GM18508 (cell line): Measurements from ENCODE around the gene PEX26.
"Not testable (repeated sequence)": the region's sequence is repeated elsewhere in the genome, so short reads cannot be mapped to it uniquely, and the experiment has no call there.

Source experiments
- ATAC-seq: cut with Tn5 transposase; IDR thresholded peaks from one replicate; pipeline ENCODE4 v1.9.1; 2021; ENCODE audit warnings: moderate number of reproducible peaks; ENCODE audit not compliant: insufficient read depth, unreplicated experiment

Gene PEX26

GRCh38 chr22:18077639-18078328 lies at the start of gene PEX26:
Gene PEX26 (plus strand): TSS chr22:18077990. CDS start chr22:18078377, 387 bp downstream.
- ATAC-seq, result peak; percentile 76

DNA sequence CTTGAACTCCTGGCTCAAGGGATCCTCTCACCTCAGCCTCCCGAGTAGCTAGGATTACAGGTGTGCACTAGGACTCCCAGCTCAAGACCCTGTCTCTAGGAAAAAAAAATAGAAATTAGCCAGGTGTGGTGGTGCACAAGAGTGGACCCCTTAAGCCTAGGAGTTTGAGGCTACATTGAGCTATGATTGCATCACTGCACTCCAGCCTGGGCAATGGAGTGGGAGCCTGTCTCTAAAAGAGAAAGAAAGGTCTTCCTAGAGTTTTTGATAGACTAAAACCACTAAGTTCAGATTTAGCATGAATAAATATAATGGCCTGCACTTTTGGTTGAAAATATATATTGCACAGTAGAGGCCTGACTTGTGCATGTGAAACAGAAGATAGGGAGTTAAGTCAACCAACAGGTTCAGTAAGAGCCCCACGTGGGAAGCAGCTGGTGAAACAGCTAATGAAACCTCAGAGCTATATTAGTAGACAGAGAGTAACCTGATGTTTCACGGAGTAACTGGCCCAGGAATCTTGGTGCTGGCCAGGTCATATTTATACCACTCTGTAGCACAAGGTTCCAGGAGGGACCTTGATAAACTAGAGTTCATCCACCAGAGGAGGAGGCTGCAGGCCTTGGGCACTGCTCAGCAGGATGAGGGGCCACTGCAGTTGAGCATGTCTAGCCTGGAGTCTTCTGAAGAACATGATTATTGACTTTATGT lies 48.8 kb upstream of the PEX26 start:
- no peak for ATAC-seq

DNA sequence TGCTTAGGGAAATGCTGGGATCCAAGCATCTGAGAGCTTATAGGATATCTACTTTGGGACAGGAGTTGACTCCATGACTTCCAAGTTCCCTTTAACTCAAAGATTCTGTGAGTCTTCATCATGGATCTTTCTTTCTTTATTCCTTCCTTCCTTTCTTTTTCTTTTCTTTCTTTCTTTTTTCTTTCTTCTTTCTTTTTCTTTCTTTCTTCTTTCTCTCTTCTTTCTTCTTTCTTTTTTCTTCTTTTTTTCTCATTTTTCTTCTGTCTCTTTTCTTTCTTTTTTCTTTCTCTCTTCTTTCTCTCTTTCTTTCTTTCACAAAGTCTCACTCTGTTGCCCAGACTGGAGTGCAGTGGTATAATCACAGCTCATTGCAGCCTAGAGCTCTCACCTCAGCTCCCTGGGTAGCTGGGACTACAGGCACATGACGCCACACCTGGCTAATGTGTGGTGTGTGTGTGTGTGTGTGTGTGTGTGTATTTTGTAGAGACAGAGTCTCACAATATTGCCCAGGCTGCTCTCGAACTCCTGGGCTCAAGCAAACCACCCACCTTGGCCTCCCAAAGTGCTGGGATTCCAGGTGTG lies 48.0 kb upstream of the PEX26 start:
- no peak for ATAC-seq

DNA sequence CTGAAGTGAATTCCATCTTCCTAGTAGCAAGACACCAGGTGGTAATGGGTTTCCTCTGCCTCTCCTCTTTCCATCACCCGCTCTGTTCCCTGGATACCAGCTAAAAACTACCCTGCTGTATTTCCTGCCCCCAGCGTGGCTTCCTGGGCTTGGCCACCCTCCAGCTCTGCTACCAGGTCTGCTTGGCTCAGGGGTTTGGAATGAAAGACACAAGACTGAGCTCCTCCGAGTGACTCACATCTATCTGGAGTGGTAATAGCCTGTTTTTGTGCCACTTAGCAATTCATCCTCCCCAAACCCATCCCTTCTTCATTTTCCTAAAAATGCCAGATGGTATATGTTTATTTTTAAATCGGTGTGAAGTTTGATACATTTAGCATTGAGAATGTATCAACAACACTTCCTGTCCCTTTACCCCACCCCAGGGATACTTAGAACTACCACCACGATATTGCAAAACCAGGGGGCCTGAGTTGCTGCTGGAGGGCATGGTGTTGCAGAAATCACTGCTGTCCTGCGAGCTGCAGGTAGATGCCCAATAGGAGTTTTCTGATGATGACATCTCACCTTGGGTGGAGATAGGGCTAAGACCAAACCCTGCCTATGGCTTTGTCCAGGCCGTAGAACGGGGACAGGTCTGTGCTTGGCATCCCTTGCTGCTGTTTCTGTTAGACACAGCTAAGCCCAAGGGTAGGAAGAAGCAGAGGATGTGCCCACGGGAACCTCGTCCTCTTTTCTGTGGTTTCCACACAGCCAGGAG lies 45.9 kb upstream of the PEX26 start:
- no peak for ATAC-seq

GRCh38 chr22:18032455-18033101 lies 45.2 kb upstream of the PEX26 start:
- ATAC-seq, result no peak

- ATAC-seq, result no peak
Observed at GRCh38 chr22:18033204-18033998, 44.4 kb upstream of the PEX26 start.

DNA sequence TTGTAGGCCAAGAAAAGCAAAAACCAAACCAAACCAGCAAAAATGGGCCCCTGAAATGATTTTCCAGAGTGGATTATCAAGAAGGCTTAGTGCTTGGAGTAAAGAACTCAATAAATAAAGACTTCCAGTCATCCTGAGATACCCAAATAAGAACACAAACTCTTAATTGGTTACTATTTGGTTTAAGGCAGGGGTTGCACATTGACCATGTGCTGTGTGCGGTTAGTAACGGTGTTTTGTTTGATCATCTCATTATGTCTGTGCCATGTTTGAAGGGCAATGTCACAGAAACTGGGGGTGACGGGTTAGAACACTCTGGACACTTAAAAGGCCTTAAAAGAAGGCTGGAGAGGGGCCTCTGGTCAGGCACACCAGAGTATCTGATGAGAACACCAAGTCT lies 43.7 kb upstream of the PEX26 start:
- ATAC-seq, result no peak

GRCh38 chr22:18035751-18036150 lies 42.0 kb upstream of the PEX26 start:
- no peak for ATAC-seq

GRCh38 chr22:18040898-18041297 lies 36.9 kb upstream of the PEX26 start:
- ATAC-seq, result not testable (repeated sequence)

- no peak for ATAC-seq
Observed at GRCh38 chr22:18042685-18043084, 35.1 kb upstream of the PEX26 start.

GRCh38 chr22:18044548-18045271 lies 33.1 kb upstream of the PEX26 start:
- ATAC-seq, result no peak

- no peak for ATAC-seq
Observed at GRCh38 chr22:18045794-18046193, 32.0 kb upstream of the PEX26 start.

- no peak for ATAC-seq
Observed at GRCh38 chr22:18048041-18048440, 29.7 kb upstream of the PEX26 start.

DNA sequence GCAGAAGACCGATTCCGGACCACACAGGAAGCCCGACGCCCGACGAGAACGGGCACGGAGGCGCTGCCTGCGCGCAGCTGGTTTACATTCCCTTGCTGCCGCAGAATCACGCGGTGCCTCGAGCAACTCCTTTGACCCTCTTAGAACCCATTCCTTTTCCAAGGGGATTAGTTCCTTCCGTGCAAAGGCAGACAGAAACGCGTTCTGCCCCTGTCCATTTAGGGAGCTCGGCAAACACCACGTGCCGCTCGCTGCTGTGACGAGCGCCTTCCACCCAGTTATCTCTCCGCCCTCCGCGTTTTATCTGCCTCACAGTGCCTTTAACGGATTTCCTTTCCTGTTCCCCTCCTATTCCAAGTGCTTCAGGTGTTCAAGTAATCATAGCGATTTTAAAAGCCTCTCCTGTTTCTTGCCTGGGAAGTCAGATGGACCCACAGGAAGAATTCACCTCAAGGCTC lies 29.3 kb upstream of the PEX26 start:
- no peak for ATAC-seq

- no peak for ATAC-seq
Observed at GRCh38 chr22:18050065-18050464, 27.7 kb upstream of the PEX26 start.

- ATAC-seq, result not testable (repeated sequence)
Observed at GRCh38 chr22:18051113-18051512, 26.7 kb upstream of the PEX26 start.

- not testable (repeated sequence) for ATAC-seq
Observed at GRCh38 chr22:18053216-18053946, 24.4 kb upstream of the PEX26 start.

DNA sequence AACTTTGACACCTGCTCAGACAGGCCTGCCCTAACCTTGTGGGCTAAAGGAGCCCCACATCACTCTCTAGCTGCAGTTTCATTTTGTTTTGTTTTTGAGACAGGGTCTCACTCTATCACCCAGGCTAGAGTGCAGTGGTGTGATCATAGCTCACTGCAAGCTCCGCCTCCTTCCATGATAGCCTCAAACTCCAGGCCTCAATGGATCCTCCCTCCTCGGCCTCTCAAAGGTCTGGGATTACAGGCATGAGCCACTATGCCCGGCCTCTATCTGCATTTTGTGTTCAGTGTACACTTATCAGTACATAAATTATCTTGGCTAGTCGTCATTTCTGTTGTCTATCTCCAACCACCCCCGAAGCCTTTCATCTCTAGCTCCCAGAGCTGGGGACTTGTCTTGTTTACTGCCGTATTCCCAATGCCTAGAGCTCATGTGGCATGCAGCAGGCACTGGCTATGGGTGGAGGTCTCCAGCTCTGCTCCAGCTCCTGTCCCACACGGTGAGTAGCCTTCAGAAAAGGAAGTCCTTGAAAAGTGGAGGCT lies 22.1 kb upstream of the PEX26 start:
- no peak for ATAC-seq
